A549 (cell line): Measurements from ENCODE around the gene ATP10A.

ENCODE experiments used
- CHD2 ChIP-seq: fragments of 150-350 bp; IDR thresholded peaks from 2 replicates; pipeline ENCODE4 v1.6.1; 2014; ENCODE audit warnings: low read length; ENCODE audit not compliant: partially characterized antibody
- KDM1A ChIP-seq: fragments of 200-600 bp; sonication (generic); IDR thresholded peaks from 2 replicates; pipeline ENCODE4 v1.6.1; 2016; ENCODE audit warnings: low read depth, mild to moderate bottlenecking
- NR3C1 ChIP-seq: fragments of >200 bp; sonication (Bioruptor Twin); formaldehyde crosslinking; IDR thresholded peaks from 3 replicates; pipeline ENCODE4 v1.6.1; 2017
- POLR2A ChIP-seq: IDR thresholded peaks from 2 replicates; pipeline ENCODE4 v1.6.1; 2012; ENCODE audit warnings: mild to moderate bottlenecking, low read length
- TF ChIP-seq, protein P1 (sequence below): fragments of >200 bp; sonication (Bioruptor Twin); formaldehyde crosslinking; IDR thresholded peaks from 3 replicates; pipeline ENCODE4 v1.5.1; 2016

DNA sequence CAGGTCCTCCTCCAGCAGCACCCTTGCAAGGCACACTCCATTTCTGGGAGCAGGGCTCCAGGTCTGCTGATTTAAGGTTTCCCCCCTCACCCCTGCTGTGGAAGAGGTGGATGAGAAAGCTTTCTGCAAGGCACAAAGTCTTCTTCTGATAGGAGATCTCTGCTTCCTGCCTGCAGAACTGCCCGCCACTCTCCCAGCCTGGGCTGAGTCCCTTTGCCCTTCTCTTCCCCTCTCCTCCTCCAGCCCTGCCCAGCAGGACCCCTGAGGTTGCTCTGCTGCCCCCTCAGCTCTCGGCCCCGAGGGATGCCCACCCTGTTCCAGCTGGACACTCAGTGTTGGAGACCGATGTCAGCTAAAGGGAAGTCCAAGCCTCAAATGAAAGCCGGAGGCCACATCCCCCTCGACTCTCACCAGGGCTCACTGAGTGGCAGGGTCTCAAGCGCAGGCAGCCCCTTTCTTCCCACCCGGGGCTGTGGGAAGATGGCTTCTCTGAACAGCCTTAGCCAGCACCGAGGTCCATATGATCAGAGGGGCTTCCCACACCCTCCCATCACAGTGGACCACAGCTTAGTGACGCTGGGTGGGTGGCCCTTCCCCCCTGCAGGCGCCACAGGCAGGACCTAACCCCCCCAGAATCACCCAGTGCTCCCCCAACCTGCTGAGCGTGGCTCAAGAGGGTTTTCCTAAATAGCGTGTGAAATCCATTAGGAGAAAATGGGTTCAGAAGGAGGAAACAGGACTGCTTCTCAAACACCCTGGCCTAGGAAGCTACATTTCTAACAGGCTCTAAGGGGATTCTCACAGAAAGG, 4.0 kb downstream of the ATP10A start:
- TF ChIP-seq, protein P1, sequence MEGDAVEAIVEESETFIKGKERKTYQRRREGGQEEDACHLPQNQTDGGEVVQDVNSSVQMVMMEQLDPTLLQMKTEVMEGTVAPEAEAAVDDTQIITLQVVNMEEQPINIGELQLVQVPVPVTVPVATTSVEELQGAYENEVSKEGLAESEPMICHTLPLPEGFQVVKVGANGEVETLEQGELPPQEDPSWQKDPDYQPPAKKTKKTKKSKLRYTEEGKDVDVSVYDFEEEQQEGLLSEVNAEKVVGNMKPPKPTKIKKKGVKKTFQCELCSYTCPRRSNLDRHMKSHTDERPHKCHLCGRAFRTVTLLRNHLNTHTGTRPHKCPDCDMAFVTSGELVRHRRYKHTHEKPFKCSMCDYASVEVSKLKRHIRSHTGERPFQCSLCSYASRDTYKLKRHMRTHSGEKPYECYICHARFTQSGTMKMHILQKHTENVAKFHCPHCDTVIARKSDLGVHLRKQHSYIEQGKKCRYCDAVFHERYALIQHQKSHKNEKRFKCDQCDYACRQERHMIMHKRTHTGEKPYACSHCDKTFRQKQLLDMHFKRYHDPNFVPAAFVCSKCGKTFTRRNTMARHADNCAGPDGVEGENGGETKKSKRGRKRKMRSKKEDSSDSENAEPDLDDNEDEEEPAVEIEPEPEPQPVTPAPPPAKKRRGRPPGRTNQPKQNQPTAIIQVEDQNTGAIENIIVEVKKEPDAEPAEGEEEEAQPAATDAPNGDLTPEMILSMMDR: no peak
- TF ChIP-seq KDM1A (no peak), POLR2A (no peak), NR3C1 (no peak), CHD2 (no peak)
